HG03354 (cell line): ENCODE results near the gene TMED8.
"Not testable (repeated sequence)": the region's sequence is repeated elsewhere in the genome, so short reads cannot be mapped to it uniquely, and the experiment has no call there.

Experiments
- ATAC-seq: cut with Tn5 transposase; IDR thresholded peaks from one replicate; pipeline ENCODE4 v1.9.1; 2021; ENCODE audit warnings: mild to moderate bottlenecking; ENCODE audit not compliant: unreplicated experiment, poor library complexity, severe bottlenecking

Gene TMED8

DNA sequence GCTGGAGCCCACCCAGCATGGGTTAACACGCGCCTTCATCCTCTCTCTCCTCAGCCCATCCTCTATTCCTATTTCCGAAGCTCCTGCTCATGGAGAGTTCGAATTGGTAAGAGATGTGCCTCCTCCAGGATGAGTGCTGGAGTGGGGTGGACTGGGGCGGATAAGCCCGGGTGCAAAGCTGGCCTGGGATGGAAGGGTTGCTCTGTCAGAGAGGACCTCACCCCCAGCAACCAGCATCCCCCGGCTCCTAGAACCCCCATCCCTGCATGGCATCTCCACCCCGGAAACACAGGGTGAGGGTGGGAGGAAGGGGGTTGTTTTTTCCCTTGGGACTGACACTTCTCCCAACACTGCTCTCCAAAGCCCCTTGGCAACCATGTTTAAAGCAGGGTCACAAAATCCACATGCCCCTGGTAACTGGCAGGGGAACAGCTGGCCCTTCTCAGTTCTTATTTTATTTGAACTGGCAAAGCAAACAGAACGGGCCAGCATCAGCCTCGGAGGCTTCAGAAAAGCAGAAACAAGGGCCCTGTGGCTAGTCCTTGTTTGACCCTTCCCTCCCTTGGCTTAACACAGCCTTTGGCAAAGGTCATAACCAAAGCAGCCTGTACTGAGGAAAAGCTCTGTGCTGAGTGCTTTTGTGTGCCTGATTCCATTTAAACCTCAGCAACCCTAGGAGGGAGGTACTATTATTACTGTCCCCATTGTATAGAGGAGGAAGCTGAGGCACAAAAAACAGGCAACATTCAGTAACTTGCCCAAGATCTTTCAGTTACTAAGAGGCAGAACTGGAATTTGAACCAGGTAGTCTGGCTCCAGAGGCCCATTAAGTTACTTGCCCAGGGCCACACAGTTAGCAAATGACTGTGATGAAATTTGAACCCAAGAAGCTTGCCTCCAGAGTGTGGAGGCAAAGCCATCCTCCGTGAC is 51.8 kb downstream of the TMED8 start:
- ATAC-seq: no peak

- no peak for ATAC-seq
Measured at GRCh38 chr14:77324289-77324688, 52.6 kb downstream of the TMED8 start.

DNA sequence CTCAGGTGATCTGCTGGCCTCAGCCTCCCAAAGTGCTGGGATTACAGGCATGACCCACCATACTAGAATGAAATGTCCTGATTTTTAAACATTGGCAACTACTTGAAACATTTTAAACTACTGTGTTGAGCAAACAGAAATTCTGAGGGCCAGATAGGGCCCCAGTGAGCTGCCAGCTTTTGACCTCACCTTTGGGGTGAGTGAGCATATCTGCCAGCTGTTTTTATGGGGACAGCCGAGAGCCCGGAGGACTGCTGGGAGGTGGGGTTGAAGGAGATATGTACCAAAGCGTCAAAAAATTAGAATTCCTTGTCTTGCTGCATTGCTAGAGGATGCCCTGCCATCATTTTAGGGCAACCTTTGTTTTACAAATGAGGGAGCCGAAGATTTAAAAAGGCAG is 53.3 kb downstream of the TMED8 start:
- ATAC-seq: no peak

DNA sequence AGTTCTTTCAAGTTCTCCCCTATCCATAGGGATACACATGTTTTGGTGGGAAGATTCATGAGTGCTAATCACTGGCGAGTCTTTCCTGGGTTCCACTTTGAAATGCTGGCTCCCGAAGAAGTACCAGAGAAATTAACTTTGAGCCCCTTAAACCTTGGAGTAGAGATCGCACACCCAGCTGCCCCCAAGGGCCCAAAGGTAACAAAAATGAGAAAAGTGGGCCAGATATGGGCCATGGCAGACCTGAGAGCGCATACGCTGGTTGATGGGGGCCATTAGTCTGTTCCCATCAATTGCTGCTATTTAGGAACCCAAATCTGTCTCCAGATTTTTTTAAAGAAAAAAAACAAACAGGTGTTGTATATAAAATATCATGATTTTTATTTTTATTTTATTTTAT is 53.9 kb downstream of the TMED8 start:
- no peak for ATAC-seq

- no peak for ATAC-seq
Measured at GRCh38 chr14:77322250-77322902, 54.5 kb downstream of the TMED8 start.

DNA sequence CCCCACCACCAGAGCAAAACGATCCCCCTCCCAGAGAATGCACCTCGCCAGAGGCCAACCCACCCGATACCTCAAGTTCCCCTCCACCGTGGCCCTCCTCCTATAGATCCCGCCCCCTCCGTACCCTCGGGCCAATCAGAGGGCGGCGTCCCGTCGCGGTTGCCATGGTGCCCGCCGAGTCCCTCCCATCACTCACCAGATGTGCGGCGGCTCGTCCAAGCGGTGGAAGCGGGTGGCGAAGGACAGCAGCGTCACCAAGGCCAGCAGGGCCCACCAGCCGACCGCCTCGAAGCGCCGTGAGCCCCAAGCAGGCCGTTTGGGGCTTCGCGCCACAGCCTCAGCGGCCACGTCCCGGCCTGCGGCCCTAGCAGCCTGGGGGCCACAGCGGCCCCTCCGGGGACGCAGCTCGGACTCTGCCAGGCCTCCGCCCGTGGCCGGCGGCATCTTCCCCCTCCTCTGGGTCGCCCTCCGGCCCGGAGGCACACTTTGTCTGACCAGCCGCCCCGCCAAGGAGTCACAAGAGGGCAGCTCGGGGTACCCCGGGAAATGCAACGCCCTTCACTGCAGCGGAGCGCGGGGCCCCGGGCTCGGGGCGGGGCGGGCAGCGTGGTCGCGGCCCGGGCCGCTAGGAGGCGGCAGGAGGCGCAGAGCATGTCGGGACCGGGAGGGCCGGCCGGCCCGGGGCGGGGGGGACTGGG is 56.5 kb downstream of the TMED8 start, which contains the start of gene POMT2:
TSS of gene POMT2 (minus strand) at position 646 of the 698 bp plus-strand sequence. CDS start at position 444, 202 bp downstream.
- ATAC-seq: peak; percentile 72

DNA sequence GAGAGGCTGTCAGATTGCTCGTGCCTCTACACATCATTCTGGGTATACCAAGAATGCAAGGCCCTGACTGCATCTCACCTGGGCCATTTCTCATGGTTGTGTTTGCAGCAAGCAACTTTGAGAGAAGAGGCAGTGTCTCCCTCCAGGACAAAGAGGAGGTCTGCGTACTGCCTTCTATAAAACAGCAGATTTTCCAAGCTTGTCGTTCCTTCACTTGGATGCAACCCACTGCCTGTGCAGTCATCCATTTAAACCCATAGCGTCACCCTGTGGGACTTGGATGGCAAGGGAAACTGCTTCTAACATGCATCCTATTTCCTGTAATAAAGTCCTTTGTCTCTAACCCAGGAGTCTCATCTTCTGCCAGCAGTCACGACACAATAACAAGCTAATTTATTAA is 57.5 kb downstream of the TMED8 start:
- ATAC-seq: no peak

DNA sequence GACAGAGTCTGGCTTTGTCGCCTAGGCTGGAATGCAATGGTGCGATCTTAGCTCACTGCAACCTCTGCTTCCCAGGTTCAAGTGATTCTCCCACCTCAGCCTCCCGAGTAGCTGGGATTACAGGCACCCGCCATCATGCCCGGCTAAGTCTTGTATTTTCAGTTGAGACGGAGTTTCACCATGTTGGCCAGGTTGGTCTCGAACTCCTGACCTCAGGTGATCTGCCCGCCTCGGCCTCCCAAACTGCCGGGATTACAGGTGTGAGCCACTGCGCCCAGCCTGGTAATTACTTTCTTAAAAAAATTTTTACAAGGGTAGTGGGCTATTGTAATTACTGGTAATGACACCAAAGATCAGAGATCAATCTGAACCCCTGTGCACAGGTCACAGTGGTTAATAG is 58.1 kb downstream of the TMED8 start:
- ATAC-seq: not testable (repeated sequence)

- ATAC-seq: no peak
Measured at GRCh38 chr14:77318006-77318553, 58.8 kb downstream of the TMED8 start.

- no peak for ATAC-seq
Measured at GRCh38 chr14:77316872-77317301, 60.0 kb downstream of the TMED8 start.

DNA sequence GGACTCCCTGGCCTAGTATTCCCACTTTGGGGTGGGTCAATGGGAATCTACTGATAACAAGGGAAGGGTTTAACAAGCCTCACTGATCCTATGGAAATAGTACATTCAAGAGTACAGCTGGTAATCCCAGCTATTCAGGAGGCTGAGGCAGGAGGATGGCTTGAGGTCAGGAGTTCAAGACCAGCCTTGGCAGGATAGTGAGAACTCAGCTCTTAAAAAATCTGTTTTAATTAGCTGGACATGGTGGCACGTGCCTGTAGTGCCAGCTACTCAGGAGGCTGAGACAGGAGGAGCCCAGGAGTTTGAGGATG is 60.7 kb downstream of the TMED8 start:
- ATAC-seq: no peak

GRCh38 chr14:77314539-77315457 is 62.1 kb downstream of the TMED8 start:
- ATAC-seq: no peak

- ATAC-seq: no peak
Measured at GRCh38 chr14:77314043-77314442, 62.9 kb downstream of the TMED8 start.

DNA sequence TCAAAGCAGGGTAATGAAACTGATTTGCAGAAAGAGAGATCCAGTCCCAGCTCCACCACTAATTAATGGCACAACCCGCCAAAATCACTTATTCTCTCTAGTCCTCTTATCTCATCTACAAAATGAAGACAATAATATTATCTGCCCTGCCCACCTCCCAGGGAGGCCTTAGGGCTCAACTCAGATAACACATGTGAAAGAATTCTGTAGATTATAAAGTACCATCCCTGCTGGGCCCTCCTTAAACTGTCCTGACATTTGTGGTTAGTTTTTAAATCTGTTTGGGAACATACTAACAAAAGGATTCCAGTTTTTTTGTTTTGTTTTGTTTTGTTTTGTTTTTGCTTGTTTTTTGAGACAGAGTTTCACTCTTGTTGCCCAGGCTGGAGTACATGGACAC is 63.5 kb downstream of the TMED8 start:
- ATAC-seq: no peak

- no peak for ATAC-seq
Measured at GRCh38 chr14:77311217-77311616, 65.7 kb downstream of the TMED8 start.

GRCh38 chr14:77310026-77310425 is 66.9 kb downstream of the TMED8 start:
- no peak for ATAC-seq

- ATAC-seq: no peak
Measured at GRCh38 chr14:77309131-77309530, 67.8 kb downstream of the TMED8 start.

GRCh38 chr14:77306851-77307496 is 69.9 kb downstream of the TMED8 start:
- no peak for ATAC-seq

- no peak for ATAC-seq
Measured at GRCh38 chr14:77306416-77306815, 70.5 kb downstream of the TMED8 start.
